Neural progenitor cell (in vitro differentiated cells): ENCODE results near the gene MRGPRX2. TPM values are rescaled to one million over a fixed set of nuclear protein-coding genes. Genes with fewer than 3 reads are reported as not detected.

Experiments
- DNase-seq: peaks from one replicate; pipeline ENCODE4 v3.0.0-alpha.2; 2016; ENCODE audit warnings: low spot score
- H2AFZ ChIP-seq: fragments of 200-600 bp; sonication (generic); replicated peaks from 2 replicates; pipeline ENCODE4 v1.6.1; 2016; ENCODE audit warnings: antibody characterized with exemption
- H3F3A ChIP-seq: fragments of 200-600 bp; sonication (generic); 2 replicates; pipeline ENCODE4 v1.6.1; 2016; ENCODE audit warnings: antibody characterized with exemption, low read depth
- H3K27ac ChIP-seq: fragments of 200-600 bp; sonication (generic); 2 replicates; pipeline ENCODE4 v1.5.1; 2016; ENCODE audit warnings: mild to moderate bottlenecking
- H3K27me3 ChIP-seq: fragments of 200-600 bp; sonication (generic); 2 replicates; pipeline ENCODE4 v1.6.1; 2016; ENCODE audit warnings: mild to moderate bottlenecking, moderate library complexity
- H3K36me3 ChIP-seq: fragments of 200-600 bp; sonication (generic); 2 replicates; pipeline ENCODE4 v1.5.1; 2016
- H3K4me1 ChIP-seq: fragments of 200-600 bp; sonication (generic); 2 replicates; pipeline ENCODE4 v1.6.1; 2016; ENCODE audit warnings: mixed run types
- H3K4me2 ChIP-seq: fragments of 200-600 bp; sonication (generic); 2 replicates; pipeline ENCODE4 v1.6.1; 2016
- H3K4me3 ChIP-seq: fragments of 200-600 bp; sonication (generic); 2 replicates; pipeline ENCODE4 v1.5.1; 2016
- H3K79me2 ChIP-seq: fragments of 200-600 bp; sonication (generic); 2 replicates; pipeline ENCODE4 v1.6.1; 2016; ENCODE audit warnings: low read depth
- H3K9ac ChIP-seq: fragments of 200-600 bp; sonication (generic); 2 replicates; pipeline ENCODE4 v1.6.1; 2016
- H3K9me3 ChIP-seq: fragments of 200-600 bp; sonication (generic); 2 replicates; pipeline ENCODE4 v1.5.1; 2016; ENCODE audit warnings: low read depth
- H4K20me1 ChIP-seq: fragments of 200-600 bp; sonication (generic); 2 replicates; pipeline ENCODE4 v1.6.1; 2016; ENCODE audit warnings: low read depth
- H3K27ac Mint-ChIP-seq: 3 replicates; pipeline ENCODE4 v1.8.0; 2021; ENCODE audit warnings: mixed read lengths
- H3K27me3 Mint-ChIP-seq: 2 replicates; pipeline ENCODE4 v1.8.0; 2022; ENCODE audit warnings: low read depth, mild to moderate bottlenecking, inconsistent platforms, moderate library complexity, mixed read lengths; ENCODE audit not compliant: insufficient read depth
- H3K36me3 Mint-ChIP-seq: 3 replicates; pipeline ENCODE4 v1.8.0; 2021; ENCODE audit warnings: mixed read lengths
- H3K4me1 Mint-ChIP-seq: 3 replicates; pipeline ENCODE4 v1.8.0; 2021; ENCODE audit warnings: mixed read lengths
- H3K4me3 Mint-ChIP-seq: 3 replicates; pipeline ENCODE4 v1.8.0; 2021; ENCODE audit warnings: mild to moderate bottlenecking, moderate library complexity, mixed read lengths
- H3K9me3 Mint-ChIP-seq: 3 replicates; pipeline ENCODE4 v1.8.0; 2020; ENCODE audit warnings: mixed read lengths
- CTCF ChIP-seq: fragments of 200-600 bp; sonication (generic); IDR thresholded peaks from 2 replicates; pipeline ENCODE4 v1.5.1; 2017; ENCODE audit warnings: antibody characterized with exemption, mild to moderate bottlenecking
- EZH2 ChIP-seq: fragments of 200-600 bp; sonication (generic); IDR thresholded peaks from 2 replicates; pipeline ENCODE4 v1.6.1; 2017; ENCODE audit warnings: antibody characterized with exemption, mild to moderate bottlenecking, moderate library complexity
- EZH2phosphoT487 ChIP-seq: fragments of 200-600 bp; sonication (generic); IDR thresholded peaks from 2 replicates; pipeline ENCODE4 v1.6.1; 2017; ENCODE audit warnings: antibody characterized with exemption
- total RNA-seq: library from RNA; depleted of rRNA; stranded (reverse); fragments of >200 nt; gene quantifications from 2 replicates; pipeline ENCODE4 v1.2.3, GENCODE V29; 2015; ENCODE audit warnings: low replicate concordance

The MRGPRX2 gene
- total RNA-seq, 1 donor from 2014 or later = not detected

- Mint-ChIP-seq H3K4me1 (no peaks in the 10 kb centered on the region), H3K36me3 (no peaks in the 10 kb centered on the region), H3K27ac (no peak overlapping the region), H3K27me3 (peaks cover 9% of the 10 kb centered on the region), H3K9me3 (no peaks in the 10 kb centered on the region), H3K4me3 (no peak overlapping the region)
- H3K36me3 ChIP-seq = no peaks in the 10 kb centered on the region
- no peaks in the 10 kb centered on the region for H3F3A ChIP-seq
- TF ChIP-seq EZH2 = no peak
- TF ChIP-seq CTCF = no peak
- no peak for TF ChIP-seq EZH2phosphoT487
- H3K9me3 ChIP-seq = no peaks in the 10 kb centered on the region
- H3K27ac ChIP-seq = no peak overlapping the region
- DNase-seq = no peak
- no peaks in the 10 kb centered on the region for H3K4me1 ChIP-seq
- H4K20me1 ChIP-seq = no peaks in the 10 kb centered on the region
- no peak overlapping the region for H3K9ac ChIP-seq
- H3K27me3 ChIP-seq = peaks cover 36% of the 10 kb centered on the region
- H2AFZ ChIP-seq = no peak overlapping the region
- H3K4me2 ChIP-seq = no peak overlapping the region
- no peaks in the 10 kb centered on the region for H3K79me2 ChIP-seq
- H3K4me3 ChIP-seq = no peak overlapping the region
These were observed 39.7 kb downstream of the MRGPRX2 start for GRCh38 chr11:19020831-19021230.

GRCh38 chr11:19018901-19019300 is 41.6 kb downstream of the MRGPRX2 start:
- H3K36me3 Mint-ChIP-seq = no peaks in the 10 kb centered on the region
- no peaks in the 10 kb centered on the region for H3K4me1 Mint-ChIP-seq
- H3K4me3 ChIP-seq = no peak overlapping the region
- H3K9ac ChIP-seq = no peak overlapping the region
- no peak overlapping the region for H3K4me3 Mint-ChIP-seq
- no peak overlapping the region for H3K4me2 ChIP-seq
- H3K27me3 ChIP-seq = peaks cover 30% of the 10 kb centered on the region
- no peak overlapping the region for H2AFZ ChIP-seq
- H3K9me3 Mint-ChIP-seq = no peaks in the 10 kb centered on the region
- H3K36me3 ChIP-seq = no peaks in the 10 kb centered on the region
- no peaks in the 10 kb centered on the region for H3K9me3 ChIP-seq
- H3K27me3 Mint-ChIP-seq = peaks cover 9% of the 10 kb centered on the region
- no peaks in the 10 kb centered on the region for H3F3A ChIP-seq
- no peak for TF ChIP-seq EZH2phosphoT487
- no peak for TF ChIP-seq CTCF
- TF ChIP-seq EZH2 = no peak
- H3K27ac ChIP-seq = no peak overlapping the region
- DNase-seq = peak; percentile 68
- no peaks in the 10 kb centered on the region for H3K79me2 ChIP-seq
- H3K27ac Mint-ChIP-seq = no peak overlapping the region
- no peaks in the 10 kb centered on the region for H4K20me1 ChIP-seq
- H3K4me1 ChIP-seq = no peaks in the 10 kb centered on the region

GRCh38 chr11:19013181-19013857 is 47.2 kb downstream of the MRGPRX2 start:
- no peaks in the 10 kb centered on the region for H3K79me2 ChIP-seq
- Mint-ChIP-seq H3K27ac (no peak overlapping the region), H3K36me3 (no peaks in the 10 kb centered on the region), H3K4me1 (no peaks in the 10 kb centered on the region), H3K27me3 (peaks cover 3% of the 10 kb centered on the region), H3K9me3 (no peaks in the 10 kb centered on the region), H3K4me3 (no peak overlapping the region)
- DNase-seq = no peak
- H3K9ac ChIP-seq = no peak overlapping the region
- H3K4me3 ChIP-seq = no peak overlapping the region
- no peak overlapping the region for H3K27ac ChIP-seq
- no peaks in the 10 kb centered on the region for H3F3A ChIP-seq
- no peak overlapping the region for H2AFZ ChIP-seq
- TF ChIP-seq EZH2phosphoT487 (no peak), CTCF (peak; percentile 47), EZH2 (no peak)
- H3K36me3 ChIP-seq = no peaks in the 10 kb centered on the region
- no peaks in the 10 kb centered on the region for H3K4me1 ChIP-seq
- no peaks in the 10 kb centered on the region for H4K20me1 ChIP-seq
- no peaks in the 10 kb centered on the region for H3K9me3 ChIP-seq
- no peak overlapping the region for H3K4me2 ChIP-seq
- H3K27me3 ChIP-seq = peaks cover 7% of the 10 kb centered on the region
